ENCODE data around the gene HIVEP2. TPM values are rescaled to one million over a fixed set of nuclear protein-coding genes. Genes with fewer than 3 reads are reported as not detected.

The HIVEP2 gene
- total RNA-seq, 1 donor from 2014 or later, result 15.2 TPM

GRCh38 chr6:142763205-142763604 is 181.8 kb downstream of the HIVEP2 start:
- no peaks in the 10 kb centered on the region for H3K27me3 Mint-ChIP-seq (ENCODE audit: low read depth)
- H3K4me3 Mint-ChIP-seq, result no peak overlapping the region
- DNase-seq (ENCODE audit: low spot score in 2 of 2, unreplicated experiment in 2 of 2), result no peak
- no peak for TF ChIP-seq CTCF (IDR thresholded peaks at IDR 0.05; ENCODE audit: unreplicated experiment)
- H3K27ac Mint-ChIP-seq, result no peak overlapping the region
- H3K36me3 Mint-ChIP-seq, result peaks cover 21% of the 10 kb centered on the region
- no peaks in the 10 kb centered on the region for H3K9me3 Mint-ChIP-seq
- peaks cover 2% of the 10 kb centered on the region for H3K4me1 Mint-ChIP-seq

DNA sequence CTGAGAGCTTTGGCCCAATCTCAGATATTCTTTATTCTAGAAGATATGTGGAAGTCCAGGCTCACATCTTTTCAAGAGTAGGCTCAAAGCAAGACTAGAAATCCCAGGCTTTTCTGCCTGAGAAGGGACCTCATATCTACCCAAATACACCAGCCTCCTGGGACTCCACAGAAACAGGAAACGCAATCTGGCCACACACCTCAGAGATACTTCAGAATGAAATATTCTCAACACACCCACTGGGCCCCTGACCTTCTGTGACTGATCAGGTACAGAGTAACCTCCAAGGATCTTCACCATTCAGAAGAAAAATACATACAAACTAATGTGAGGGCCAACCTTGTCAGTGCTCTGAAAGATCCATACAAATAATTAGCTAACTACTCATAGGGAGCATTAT is 183.2 kb downstream of the HIVEP2 start:
- Mint-ChIP-seq H3K4me1 (no peaks in the 10 kb centered on the region), H3K27ac (no peak overlapping the region), H3K9me3 (no peaks in the 10 kb centered on the region), H3K4me3 (no peak overlapping the region), H3K27me3 (ENCODE audit: low read depth) (no peaks in the 10 kb centered on the region), H3K36me3 (peaks cover 29% of the 10 kb centered on the region)
- no peak for DNase-seq (ENCODE audit: low spot score in 2 of 2, unreplicated experiment in 2 of 2)
- TF ChIP-seq CTCF (IDR thresholded peaks at IDR 0.05; ENCODE audit: unreplicated experiment), result no peak

DNA sequence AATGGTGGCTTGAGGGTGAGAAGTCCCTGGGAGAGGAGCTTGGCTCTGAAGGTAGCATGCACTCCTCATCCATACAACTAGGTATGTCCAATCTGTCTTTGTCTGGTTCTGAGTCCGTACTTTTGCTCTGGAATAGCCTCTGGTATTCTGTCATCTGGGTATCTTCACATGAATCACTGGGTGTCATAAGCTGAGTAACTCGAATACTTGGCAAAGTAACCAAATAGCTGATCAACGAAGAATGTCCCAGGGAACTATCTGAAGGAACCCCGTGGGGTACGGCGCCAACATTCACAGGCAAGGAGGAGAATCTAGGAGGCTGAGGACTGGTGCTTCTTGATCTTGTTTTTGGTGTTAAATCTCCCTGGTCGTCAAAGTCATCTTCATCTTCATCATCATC is 184.8 kb downstream of the HIVEP2 start:
- Mint-ChIP-seq H3K4me1 (no peaks in the 10 kb centered on the region), H3K27me3 (ENCODE audit: low read depth) (no peaks in the 10 kb centered on the region), H3K27ac (no peak overlapping the region), H3K4me3 (no peak overlapping the region), H3K36me3 (peaks cover 35% of the 10 kb centered on the region), H3K9me3 (no peaks in the 10 kb centered on the region)
- no peak for DNase-seq (ENCODE audit: low spot score in 2 of 2, unreplicated experiment in 2 of 2)
- TF ChIP-seq CTCF (IDR thresholded peaks at IDR 0.05; ENCODE audit: unreplicated experiment), result no peak

DNA sequence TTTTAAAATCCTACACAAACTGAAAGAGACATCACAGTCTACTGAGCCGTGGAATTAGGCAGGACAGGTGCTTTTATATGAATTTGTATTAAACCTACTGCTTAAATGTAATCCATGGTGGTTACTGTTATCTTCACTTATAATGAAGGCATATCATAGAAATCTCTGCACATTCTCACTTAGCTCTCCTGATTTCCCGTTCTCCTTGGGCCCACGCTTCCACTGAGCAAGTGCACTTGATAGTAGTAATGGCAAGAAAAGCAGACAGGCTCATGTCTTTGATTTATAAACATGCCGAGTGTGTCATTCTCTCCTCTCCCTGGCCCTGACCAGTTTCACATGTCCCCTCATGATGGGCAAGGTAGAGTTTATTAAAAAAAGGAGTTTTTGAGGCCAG is 186.3 kb downstream of the HIVEP2 start:
- Mint-ChIP-seq H3K36me3 (peaks cover 35% of the 10 kb centered on the region), H3K27ac (no peak overlapping the region), H3K4me3 (no peak overlapping the region), H3K9me3 (no peaks in the 10 kb centered on the region), H3K27me3 (ENCODE audit: low read depth) (no peaks in the 10 kb centered on the region), H3K4me1 (no peaks in the 10 kb centered on the region)
- no peak for DNase-seq (ENCODE audit: low spot score in 2 of 2, unreplicated experiment in 2 of 2)
- no peak for TF ChIP-seq CTCF (IDR thresholded peaks at IDR 0.05; ENCODE audit: unreplicated experiment)

GRCh38 chr6:142757852-142758628 is 186.9 kb downstream of the HIVEP2 start:
- Mint-ChIP-seq H3K27ac (no peak overlapping the region), H3K27me3 (ENCODE audit: low read depth) (no peaks in the 10 kb centered on the region), H3K9me3 (no peaks in the 10 kb centered on the region), H3K4me3 (no peak overlapping the region), H3K4me1 (no peaks in the 10 kb centered on the region), H3K36me3 (peaks cover 40% of the 10 kb centered on the region)
- no peak for DNase-seq (ENCODE audit: low spot score in 2 of 2, unreplicated experiment in 2 of 2)
- TF ChIP-seq CTCF (IDR thresholded peaks at IDR 0.05; ENCODE audit: unreplicated experiment), result no peak

All from mesothelial cell of epicardium (in vitro differentiated cells).